ENCODE measurements around the gene TEX44.

DNA sequence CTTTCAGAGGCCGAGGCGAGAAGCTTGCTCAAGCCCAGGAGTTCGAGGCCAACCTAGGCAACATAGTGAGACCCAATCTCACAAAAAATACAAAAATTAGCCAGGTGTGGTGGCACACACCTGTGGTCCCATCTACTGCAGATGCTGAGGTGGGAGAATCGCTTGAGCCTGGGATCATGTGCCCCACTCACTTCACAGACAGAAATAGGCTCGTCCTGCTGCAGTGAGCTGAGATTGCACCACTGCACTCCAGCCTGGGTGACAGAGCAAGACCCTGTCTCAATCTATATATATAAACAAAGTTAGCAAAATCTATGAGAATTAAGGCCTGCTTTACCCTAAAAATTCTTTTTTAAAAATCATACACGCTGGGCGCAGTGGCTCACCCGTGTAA lies 50.8 kb downstream of the TEX44 start:
- TF ChIP-seq L3MBTL2 (conservative IDR thresholded peaks at IDR 0.05) = no peak; the same call in 1 of the 2 replicates
- TF ChIP-seq BHLHE40 (IDR thresholded peaks at IDR 0.05; ENCODE audit: borderline replicate concordance) = no peak
- TF ChIP-seq SP1 (IDR thresholded peaks at IDR 0.05) = no peak
- TF ChIP-seq FOXA1 (IDR thresholded peaks at IDR 0.05) = no peak
- no peak for TF ChIP-seq FOXM1 (IDR thresholded peaks at IDR 0.05; ENCODE audit: borderline replicate concordance)
- no peak for TF ChIP-seq LEF1 (IDR thresholded peaks at IDR 0.05; ENCODE audit: borderline replicate concordance)
- no peak for TF ChIP-seq ZNF384 (IDR thresholded peaks at IDR 0.05)
